GM23338 (cell line): ENCODE results near the gene CTNS. TPM values are rescaled to one million over a fixed set of nuclear protein-coding genes. Genes with fewer than 3 reads are reported as not detected.

Experiments
- ATAC-seq: fragments of 200-7000 bp; cut with Tn5 transposase; 3 replicates; pipeline ENCODE4 v1.9.1; 2020
- DNase-seq: peaks from one replicate; pipeline ENCODE4 v3.0.0-alpha.2; 2015; ENCODE audit warnings: low spot score
- H2AFZ ChIP-seq: fragments of 200-600 bp; sonication (generic); 2 replicates; pipeline ENCODE4 v1.8.0; 2016; ENCODE audit warnings: antibody characterized with exemption, mild to moderate bottlenecking, moderate library complexity
- H3F3A ChIP-seq: fragments of 200-600 bp; sonication (generic); replicated peaks from 2 replicates; pipeline ENCODE4 v1.8.0; 2017; ENCODE audit warnings: antibody characterized with exemption, mixed run types, low read depth
- H3K27ac ChIP-seq: fragments of 200-600 bp; sonication (generic); 2 replicates; pipeline ENCODE4 v1.6.1; 2016; ENCODE audit warnings: low read depth
- H3K27me3 ChIP-seq: fragments of 200-600 bp; sonication (generic); 2 replicates; pipeline ENCODE4 v1.8.0; 2016; ENCODE audit warnings: mild to moderate bottlenecking, mixed run types, moderate library complexity; ENCODE audit not compliant: insufficient read depth
- H3K36me3 ChIP-seq: fragments of 200-600 bp; sonication (generic); 2 replicates; pipeline ENCODE4 v1.8.0; 2016; ENCODE audit warnings: mild to moderate bottlenecking; ENCODE audit not compliant: insufficient read depth
- H3K4me1 ChIP-seq: fragments of 200-600 bp; sonication (generic); 2 replicates; pipeline ENCODE4 v1.8.0; 2016; ENCODE audit warnings: mild to moderate bottlenecking, moderate library complexity; ENCODE audit not compliant: insufficient read depth
- H3K4me2 ChIP-seq: fragments of 200-600 bp; sonication (generic); 2 replicates; pipeline ENCODE4 v1.7.1; 2017; ENCODE audit warnings: mixed run types
- H3K4me3 ChIP-seq: fragments of 200-600 bp; sonication (generic); 2 replicates; pipeline ENCODE4 v1.6.1; 2016; ENCODE audit warnings: mixed run types
- H3K79me2 ChIP-seq: fragments of 200-600 bp; sonication (generic); replicated peaks from 2 replicates; pipeline ENCODE4 v1.8.0; 2017; ENCODE audit warnings: mild to moderate bottlenecking; ENCODE audit not compliant: insufficient read depth
- H3K9me2 ChIP-seq: fragments of 200-600 bp; sonication (generic); 2 replicates; pipeline ENCODE4 v1.8.0; 2017; ENCODE audit not compliant: insufficient read depth
- H4K20me1 ChIP-seq: fragments of 200-600 bp; sonication (generic); replicated peaks from 2 replicates; pipeline ENCODE4 v1.8.0; 2017; ENCODE audit warnings: mild to moderate bottlenecking; ENCODE audit not compliant: insufficient read depth
- H3K27ac Mint-ChIP-seq: 2 replicates; pipeline ENCODE4 v1.8.0; 2020; ENCODE audit warnings: inconsistent platforms, mild to moderate bottlenecking, moderate library complexity, mixed read lengths
- H3K27me3 Mint-ChIP-seq: 3 replicates; pipeline ENCODE4 v1.8.0; 2022; ENCODE audit warnings: low read depth, mild to moderate bottlenecking, moderate library complexity, mixed read lengths, inconsistent platforms; ENCODE audit not compliant: insufficient read depth, poor library complexity
- H3K36me3 Mint-ChIP-seq: 3 replicates; pipeline ENCODE4 v1.8.0; 2021; ENCODE audit warnings: low read depth, mild to moderate bottlenecking, inconsistent platforms, moderate library complexity, mixed read lengths
- H3K4me1 Mint-ChIP-seq: 3 replicates; pipeline ENCODE4 v1.8.0; 2020; ENCODE audit warnings: mild to moderate bottlenecking, inconsistent platforms, mixed read lengths
- H3K4me3 Mint-ChIP-seq: 3 replicates; pipeline ENCODE4 v1.8.0; 2021; ENCODE audit warnings: moderate library complexity, mild to moderate bottlenecking, inconsistent platforms, mixed read lengths
- H3K9me3 Mint-ChIP-seq: 3 replicates; pipeline ENCODE4 v1.8.0; 2020; ENCODE audit warnings: moderate library complexity, mild to moderate bottlenecking, inconsistent platforms, mixed read lengths
- CREB1 ChIP-seq: fragments of 250-450 bp; sonication (Bioruptor Pico); IDR thresholded peaks from 2 replicates; pipeline ENCODE4 v1.5.0; 2020; ENCODE audit warnings: low read depth, mild to moderate bottlenecking, moderate library complexity
- CTCF ChIP-seq, 2 experiments: fragments of 200-600 bp in 1 of 2; sonication (generic) in 1 of 2; conservative IDR thresholded peaks; 2 replicates each; pipeline versions ENCODE4 v1.5.1 to v1.6.1; 2016 to 2017; ENCODE audit warnings: antibody characterized with exemption in 2 of 2, low read depth in 2 of 2, mild to moderate bottlenecking in 2 of 2, moderate library complexity in 1 of 2
- ETS1 ChIP-seq: IDR thresholded peaks from 2 replicates; pipeline ENCODE4 v1.6.1; 2016; ENCODE audit warnings: antibody characterized with exemption
- EZH2 ChIP-seq: fragments of 200-600 bp; sonication (generic); IDR thresholded peaks from one replicate; pipeline ENCODE4 v1.8.0; 2017; ENCODE audit warnings: antibody characterized with exemption, mild to moderate bottlenecking, low read depth; ENCODE audit not compliant: unreplicated experiment
- EZH2phosphoT487 ChIP-seq: fragments of 200-600 bp; sonication (generic); IDR thresholded peaks from one replicate; pipeline ENCODE4 v1.8.1; 2018; ENCODE audit warnings: antibody characterized with exemption; ENCODE audit not compliant: unreplicated experiment
- JUNB ChIP-seq: IDR thresholded peaks from one replicate; pipeline ENCODE4 v1.6.1; 2016; ENCODE audit warnings: antibody characterized with exemption; ENCODE audit not compliant: unreplicated experiment
- NANOG ChIP-seq: IDR thresholded peaks from 2 replicates; pipeline ENCODE4 v1.6.1; 2016; ENCODE audit warnings: antibody characterized with exemption, borderline replicate concordance
- POLR2AphosphoS5 ChIP-seq: IDR thresholded peaks from 2 replicates; pipeline ENCODE4 v1.6.1; 2016; ENCODE audit warnings: antibody characterized with exemption, low read depth
- REST ChIP-seq: IDR thresholded peaks from one replicate; pipeline ENCODE4 v1.6.1; 2018; ENCODE audit warnings: antibody characterized with exemption; ENCODE audit not compliant: unreplicated experiment
- STAT1 ChIP-seq: IDR thresholded peaks from one replicate; pipeline ENCODE4 v1.6.1; 2016; ENCODE audit warnings: antibody characterized with exemption; ENCODE audit not compliant: unreplicated experiment
- ZNF114 ChIP-seq: fragments of 250-450 bp; sonication (Bioruptor Pico); IDR thresholded peaks from 2 replicates; pipeline ENCODE4 v1.5.0; 2020; ENCODE audit warnings: mild to moderate bottlenecking, moderate library complexity
- ZNF331 ChIP-seq: fragments of 250-450 bp; sonication (Bioruptor Pico); IDR thresholded peaks from 2 replicates; pipeline ENCODE4 v1.5.0; 2020; ENCODE audit warnings: low read depth, mild to moderate bottlenecking, moderate library complexity
- ZNF462 ChIP-seq: fragments of 250-450 bp; sonication (Bioruptor Pico); IDR thresholded peaks from 2 replicates; pipeline ENCODE4 v1.5.0; 2020; ENCODE audit warnings: mild to moderate bottlenecking, moderate library complexity
- polyA plus RNA-seq: library from polyadenylated mRNA; unstranded; fragments of >200 nt; fragmentation: Nextera tagmentation; extraction: Ambion mirVana; gene quantifications from 2 replicates; pipeline ENCODE4 v1.2.1, GENCODE V29; 2016
- total RNA-seq: library from RNA; depleted of rRNA; stranded (reverse); fragments of >200 nt; shearing (Covaris generic); gene quantifications from 2 replicates; pipeline ENCODE4 v1.2.3, GENCODE V29; 2014

Gene CTNS
- total and polyA plus RNA-seq, 2 experiments from 2014 or later, result 5.9 to 21.8 TPM

GRCh38 chr17:3594976-3595375, 41.6 kb upstream of the CTNS start:
- peaks cover 2% of the 10 kb centered on the region; the same call in 1 of the 3 replicates for H3K36me3 Mint-ChIP-seq
- ATAC-seq (no peak), DNase-seq (no peak)
- Histone ChIP-seq H3K4me3 (no peak overlapping the region), H3K36me3 (no peaks in the 10 kb centered on the region), H3K4me2 (no peak overlapping the region), H3K4me1 (no peaks in the 10 kb centered on the region), H3K27ac (no peak overlapping the region), H3F3A (no peaks in the 10 kb centered on the region), H2AFZ (no peak overlapping the region), H3K79me2 (no peaks in the 10 kb centered on the region), H4K20me1 (no peaks in the 10 kb centered on the region; the same call in 1 of the 2 replicates), H3K9me2 (no peaks in the 10 kb centered on the region), H3K27me3 (no peaks in the 10 kb centered on the region)
- H3K4me3 Mint-ChIP-seq, result no peak overlapping the region
- no peaks in the 10 kb centered on the region for H3K9me3 Mint-ChIP-seq
- peaks cover 3% of the 10 kb centered on the region for H3K27me3 Mint-ChIP-seq
- H3K27ac Mint-ChIP-seq, result no peak overlapping the region
- no peak for TF ChIP-seq EZH2
- no peak for TF ChIP-seq ZNF462 (CRISPR knock-in tag)
- no peak for TF ChIP-seq CTCF (conservative IDR thresholded peaks at IDR 0.05; ENCODE audit: low read depth in 2 of 2)
- no peak for TF ChIP-seq NANOG
- TF ChIP-seq POLR2AphosphoS5, result no peak
- no peak for TF ChIP-seq EZH2phosphoT487
- TF ChIP-seq STAT1, result no peak
- no peak for TF ChIP-seq REST
- TF ChIP-seq CREB1 (CRISPR knock-in tag), result no peak
- TF ChIP-seq ETS1, result no peak
- TF ChIP-seq JUNB, result no peak
- TF ChIP-seq ZNF114, result no peak
- TF ChIP-seq ZNF331 (CRISPR knock-in tag), result no peak
- H3K4me1 Mint-ChIP-seq, result no peaks in the 10 kb centered on the region
